GM10248 (cell line): Measurements from ENCODE around the gene C2orf69.
"Not testable (repeated sequence)": the region's sequence is repeated elsewhere in the genome, so short reads cannot be mapped to it uniquely, and the experiment has no call there.

Experiments
- CTCF ChIA-PET: fragments of 300-600 bp; sonication (Branson Sonifier 250); formaldehyde crosslinking; extraction: SDS; loops from one replicate; lab custom pipeline; 2021; ENCODE audit warnings: antibody characterized with exemption; lab: Yijun Ruan, JAX
- POLR2A ChIA-PET: fragments of 350-650 bp; sonication (Branson Sonifier 250); formaldehyde crosslinking; extraction: SDS; loops from one replicate; lab custom pipeline; 2020; ENCODE audit warnings: antibody characterized with exemption; lab: Yijun Ruan, JAX
- DNase-seq: peaks from one replicate; pipeline ENCODE4 v3.0.0; 2012; ENCODE audit errors: extremely low spot score
- TF ChIP-seq, protein P1 (sequence below): IDR thresholded peaks from 2 replicates; pipeline ENCODE4 v1.5.1; 2012; ENCODE audit warnings: mild to moderate bottlenecking, low read depth; ENCODE audit errors: extremely low read depth, missing control alignments, control extremely low read depth

C2orf69 gene

GRCh38 chr2:199911877-199912161 is 726 bp downstream of the C2orf69 start:
- DNase-seq: no peak
- CTCF ChIA-PET: interaction anchor here (0.9 to 1.7 kb wide), 4 partner anchors 11 to 18 kb away, joined by 3 to 5 read pairs (median 4); no protein-coding TSS in a partner anchor
- TF ChIP-seq, protein P1, sequence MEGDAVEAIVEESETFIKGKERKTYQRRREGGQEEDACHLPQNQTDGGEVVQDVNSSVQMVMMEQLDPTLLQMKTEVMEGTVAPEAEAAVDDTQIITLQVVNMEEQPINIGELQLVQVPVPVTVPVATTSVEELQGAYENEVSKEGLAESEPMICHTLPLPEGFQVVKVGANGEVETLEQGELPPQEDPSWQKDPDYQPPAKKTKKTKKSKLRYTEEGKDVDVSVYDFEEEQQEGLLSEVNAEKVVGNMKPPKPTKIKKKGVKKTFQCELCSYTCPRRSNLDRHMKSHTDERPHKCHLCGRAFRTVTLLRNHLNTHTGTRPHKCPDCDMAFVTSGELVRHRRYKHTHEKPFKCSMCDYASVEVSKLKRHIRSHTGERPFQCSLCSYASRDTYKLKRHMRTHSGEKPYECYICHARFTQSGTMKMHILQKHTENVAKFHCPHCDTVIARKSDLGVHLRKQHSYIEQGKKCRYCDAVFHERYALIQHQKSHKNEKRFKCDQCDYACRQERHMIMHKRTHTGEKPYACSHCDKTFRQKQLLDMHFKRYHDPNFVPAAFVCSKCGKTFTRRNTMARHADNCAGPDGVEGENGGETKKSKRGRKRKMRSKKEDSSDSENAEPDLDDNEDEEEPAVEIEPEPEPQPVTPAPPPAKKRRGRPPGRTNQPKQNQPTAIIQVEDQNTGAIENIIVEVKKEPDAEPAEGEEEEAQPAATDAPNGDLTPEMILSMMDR: no peak
- POLR2A ChIA-PET: no interaction called here

DNA sequence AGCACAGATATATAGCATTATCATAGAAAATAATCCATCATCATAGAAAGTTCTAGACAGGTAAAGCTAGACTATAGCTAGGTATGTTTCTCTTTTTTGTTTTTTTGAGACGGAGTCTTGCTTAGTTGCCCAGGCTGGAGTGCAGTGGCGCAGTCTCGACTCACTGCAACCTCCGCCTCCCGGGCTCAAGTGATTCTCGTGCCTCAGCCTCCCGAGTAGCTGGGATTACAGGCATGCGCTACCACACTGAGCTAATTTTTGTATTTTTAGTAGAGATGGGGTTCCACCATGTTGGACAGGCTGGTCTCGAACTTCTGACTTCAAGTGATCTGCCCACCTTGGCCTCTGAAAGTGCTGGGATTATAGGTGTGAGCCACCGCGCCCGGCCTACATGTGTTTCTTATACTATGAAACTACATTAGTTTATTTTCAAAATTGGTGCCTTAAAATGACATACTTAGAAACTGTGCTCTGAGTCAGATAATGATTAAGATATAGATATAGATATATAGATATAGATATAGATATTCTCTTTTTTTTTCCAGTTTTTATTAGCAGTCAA is 1.5 kb downstream of the C2orf69 start:
- not testable (repeated sequence) for DNase-seq
- POLR2A ChIA-PET: interaction anchor here (0.6 kb wide), 1 partner anchor 28 kb away, joined by 6 read pairs; no protein-coding TSS in a partner anchor
- CTCF ChIA-PET: interaction anchor here (0.9 to 1.7 kb wide), 3 partner anchors 11 to 17 kb away, joined by 4 to 5 read pairs (median 5); no protein-coding TSS in a partner anchor

DNA sequence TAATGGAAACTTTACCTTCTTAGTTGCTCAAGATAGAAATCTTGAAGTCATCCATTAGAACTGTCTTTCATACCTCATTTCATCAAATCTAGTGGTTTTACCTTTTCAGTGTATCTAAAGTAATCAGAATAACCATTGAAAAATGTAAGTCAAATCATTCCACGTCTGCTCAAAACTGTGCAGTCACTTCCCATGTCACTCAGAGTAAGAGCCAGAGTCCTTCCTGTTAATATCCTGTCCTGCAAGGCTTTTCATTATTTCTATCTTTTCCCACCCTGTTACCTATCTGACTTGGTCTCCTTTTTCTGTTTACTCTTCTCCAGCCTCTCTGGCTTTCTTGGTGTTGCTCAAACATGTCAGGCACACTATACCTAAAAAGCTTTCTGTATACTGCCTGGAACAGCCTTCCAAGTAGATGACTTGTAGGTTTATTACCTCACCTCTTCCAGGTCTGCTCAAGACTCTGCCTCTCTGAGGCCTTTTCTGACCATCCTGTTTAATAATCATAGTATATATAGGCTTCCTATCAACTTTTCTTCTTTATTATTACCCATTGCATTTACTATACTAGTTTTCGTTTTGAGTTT is 3.4 kb downstream of the C2orf69 start:
- CTCF ChIA-PET: interaction anchor here (2.2 kb wide), 1 partner anchor 26 kb away, joined by 6 read pairs; no protein-coding TSS in a partner anchor
- no peak for DNase-seq
- TF ChIP-seq, protein P1: no peak
- POLR2A ChIA-PET: no interaction called here

- POLR2A ChIA-PET: no interaction called here
Measured at GRCh38 chr2:199916980-199917379, 5.9 kb downstream of the C2orf69 start.

DNA sequence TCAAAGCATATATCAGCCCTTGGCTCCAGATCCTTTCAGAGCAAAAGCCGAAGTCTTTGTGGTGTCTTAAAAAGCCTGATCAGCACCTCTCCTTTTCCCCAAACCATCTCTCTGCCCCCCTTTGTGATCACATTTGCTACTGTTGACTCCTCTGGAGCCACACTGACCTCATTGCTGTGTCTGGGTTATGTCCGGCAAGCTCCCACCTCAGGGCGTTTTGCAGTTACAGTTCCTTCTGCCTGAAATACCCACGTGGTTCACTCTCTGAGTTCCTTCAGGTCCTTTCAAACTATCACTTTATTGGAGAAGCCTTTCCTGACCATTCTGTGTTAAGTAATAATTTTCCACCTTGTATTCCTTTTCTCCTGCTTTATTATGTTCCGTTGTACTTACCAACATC is 11.8 kb downstream of the C2orf69 start:
- TF ChIP-seq, protein P1: no peak
- ChIA-PET CTCF (interaction anchor here (1.8 to 2.3 kb wide), 3 partner anchors 11 to 17 kb away, joined by 5 to 6 read pairs (median 5); no protein-coding TSS in a partner anchor), POLR2A (no interaction called here)
- DNase-seq: no peak

More at GRCh38 chr2:199916980-199917379, 5.9 kb downstream of the C2orf69 start:
- CTCF ChIA-PET: no interaction called here
- DNase-seq: no peak
- TF ChIP-seq, protein P1: no peak

DNA sequence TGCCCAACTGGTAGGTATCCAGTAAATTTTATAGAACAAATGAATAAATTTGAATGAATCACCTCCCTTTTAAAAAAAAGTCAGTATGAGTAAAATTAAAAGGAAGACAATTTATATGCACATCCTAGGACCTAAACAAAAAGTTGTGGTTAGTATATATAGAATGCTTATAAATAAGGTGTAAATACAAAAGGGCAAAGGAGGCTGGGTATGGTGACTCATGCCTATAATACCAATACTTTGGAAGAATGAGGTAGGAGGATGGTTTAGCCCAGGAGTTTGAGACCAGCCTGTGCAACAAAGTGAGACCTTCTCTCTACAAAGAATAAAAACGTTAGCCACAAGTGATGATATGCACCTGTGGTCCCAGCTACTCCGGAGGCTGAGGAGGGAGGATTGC is 12.8 kb downstream of the C2orf69 start:
- TF ChIP-seq, protein P1: no peak
- ChIA-PET POLR2A (no interaction called here), CTCF (interaction anchor here (1.8 to 2.2 kb wide), 2 partner anchors 12 kb away, joined by 5 read pairs; no protein-coding TSS in a partner anchor)
- DNase-seq: no peak

DNA sequence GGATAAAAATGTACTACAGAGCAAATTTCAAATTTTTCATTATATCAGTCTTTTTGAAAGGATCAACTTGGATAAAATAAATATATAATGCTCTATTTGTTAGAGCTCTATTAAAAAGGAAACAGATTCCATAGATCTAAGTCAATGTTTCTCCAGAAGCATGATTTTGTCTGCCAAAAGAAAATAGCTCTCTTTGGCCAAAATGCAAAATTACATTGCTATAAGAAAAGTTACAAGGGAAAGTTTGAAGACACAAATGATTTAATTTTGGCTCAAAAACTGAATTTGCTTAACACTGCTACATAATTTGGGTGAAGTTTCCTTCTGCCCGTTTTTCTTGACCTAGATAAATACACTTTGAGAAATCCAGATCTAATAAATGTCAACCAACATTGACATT is 15.7 kb downstream of the C2orf69 start:
- ChIA-PET CTCF (interaction anchor here (0.9 to 1.6 kb wide), 3 partner anchors 14 to 25 kb away, joined by 3 to 4 read pairs (median 3); partner anchors contain the start of gene C2orf69), POLR2A (no interaction called here)
- TF ChIP-seq, protein P1: no peak
- DNase-seq: no peak
